Fibroblast of skin of left quadriceps (primary cell): ENCODE measurements around the gene TMEM203.
A peak's percentile ranks its signal among the peaks of the same experiment; 100 is the strongest.

Experiments used
- DNase-seq, 2 experiments: peaks; one replicate each; pipeline ENCODE4 v3.0.0-alpha.2; 2013; ENCODE audit warnings: low read depth in 2 of 2

The TMEM203 gene

DNA sequence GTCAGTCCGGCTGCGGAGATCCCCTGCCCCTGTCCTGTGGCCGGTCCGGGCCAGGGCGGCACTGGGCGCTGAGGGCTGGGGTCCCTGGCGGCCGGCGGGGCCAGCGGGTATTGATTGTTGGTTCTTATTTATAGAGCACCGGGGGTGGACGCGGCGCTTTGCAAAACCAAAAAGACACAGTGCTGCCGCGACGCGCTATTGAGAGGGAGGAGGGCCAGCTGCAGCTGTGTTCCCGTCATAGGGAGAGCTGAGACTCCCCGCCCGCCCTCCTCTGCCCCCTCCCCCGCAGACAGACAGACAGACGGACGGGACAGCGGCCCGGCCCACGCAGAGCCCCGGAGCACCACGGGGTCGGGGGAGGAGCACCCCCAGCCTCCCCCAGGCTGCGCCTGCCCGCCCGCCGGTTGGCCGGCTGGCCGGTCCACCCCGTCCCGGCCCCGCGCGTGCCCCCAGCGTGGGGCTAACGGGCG, 38.1 kb downstream of the TMEM203 start:
- no peak for DNase-seq

- DNase-seq: no peak
Measured at GRCh38 chr9:137166380-137167229, 38.8 kb downstream of the TMEM203 start.

DNA sequence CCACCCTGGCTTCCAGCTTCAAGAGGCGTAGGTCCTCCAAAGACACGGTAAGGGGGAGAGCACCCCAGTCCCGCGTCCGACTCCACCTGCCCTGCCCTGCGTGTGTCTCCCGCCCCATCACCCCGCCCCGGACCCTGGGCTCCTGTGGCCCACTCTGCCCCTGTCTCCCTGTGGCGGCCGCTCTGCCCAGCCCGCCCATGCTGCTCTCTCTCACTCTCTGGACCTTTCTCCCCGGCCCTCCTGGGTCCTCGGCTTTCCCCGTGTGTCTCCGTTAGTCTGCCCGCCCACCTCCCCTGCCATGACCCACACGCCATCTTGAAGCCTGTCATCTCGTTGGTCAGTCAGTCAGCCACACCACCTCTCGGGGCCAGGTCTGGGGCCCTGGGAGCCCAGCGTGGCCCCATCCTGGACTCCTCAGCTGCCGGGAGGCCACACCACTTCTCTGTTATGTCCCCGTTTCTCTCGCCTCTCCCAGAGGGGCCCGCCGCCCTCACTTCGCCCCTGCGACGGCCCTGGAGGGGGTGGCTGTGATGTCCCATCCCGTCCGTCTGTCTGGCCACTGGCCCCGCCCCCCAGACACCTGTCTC, 40.1 kb downstream of the TMEM203 start:
- DNase-seq: no peak

DNA sequence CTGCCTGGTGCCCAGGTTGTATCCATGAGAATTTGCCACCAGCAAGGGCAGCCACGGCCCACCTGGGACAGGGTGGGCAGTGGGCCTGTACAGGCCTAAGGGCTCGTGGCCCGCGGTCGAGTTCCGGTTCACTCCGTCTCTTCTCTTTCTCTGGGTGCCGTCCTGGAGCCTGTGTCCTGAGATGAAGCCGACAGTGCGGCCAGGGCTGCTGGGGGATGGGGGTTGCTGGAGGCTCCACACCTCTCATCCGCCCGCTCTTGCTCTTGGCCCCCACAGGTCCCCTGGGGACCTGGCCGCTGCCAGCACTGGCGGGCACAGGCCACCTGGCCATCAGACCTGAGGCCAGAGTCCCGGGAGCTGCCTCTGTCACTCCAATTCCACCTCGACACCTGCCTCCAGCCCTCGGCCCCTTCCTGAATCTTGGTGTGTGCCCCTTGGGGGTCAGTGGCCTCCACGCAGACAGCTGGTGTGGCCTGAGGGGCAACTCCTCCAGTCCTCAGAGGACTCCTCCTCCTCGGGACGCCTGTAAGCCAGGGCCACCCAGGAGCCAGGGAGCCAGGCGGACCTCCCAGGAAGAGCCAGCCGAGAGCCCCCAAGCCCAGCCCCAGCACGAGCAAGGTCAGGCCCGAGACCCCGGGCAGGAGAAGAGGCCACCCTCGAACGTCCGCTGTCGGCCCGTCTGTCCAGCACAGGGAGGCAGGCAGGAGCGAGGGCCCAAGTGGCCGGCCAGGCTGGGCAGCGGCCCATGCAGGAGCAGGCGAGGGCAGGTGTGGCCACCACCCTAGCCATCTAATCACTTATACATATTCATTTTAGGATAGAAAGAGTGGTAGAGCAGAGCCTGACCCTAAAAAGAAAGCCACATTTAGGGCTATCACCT, 40.8 kb downstream of the TMEM203 start:
- no peak for DNase-seq

DNA sequence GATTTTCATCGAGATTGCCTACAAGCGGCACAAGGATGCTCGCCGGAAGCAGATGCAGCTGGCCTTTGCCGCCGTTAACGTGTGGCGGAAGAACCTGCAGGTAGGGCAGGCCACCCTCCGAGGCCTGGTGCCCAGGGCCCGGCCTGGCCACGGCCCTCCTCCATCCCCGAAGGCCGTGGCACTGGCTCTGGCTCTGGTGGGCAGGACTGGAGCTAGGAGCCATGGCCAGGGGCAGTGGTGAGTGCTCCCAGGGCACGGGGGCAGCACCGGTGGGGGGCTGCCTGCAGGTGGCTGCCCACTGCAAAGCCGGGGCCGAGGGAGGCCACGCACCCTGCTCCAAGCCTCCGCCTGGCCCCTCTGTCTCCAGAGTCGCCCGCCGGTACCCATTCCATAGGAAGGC, 41.6 kb downstream of the TMEM203 start:
- DNase-seq: no peak

DNA sequence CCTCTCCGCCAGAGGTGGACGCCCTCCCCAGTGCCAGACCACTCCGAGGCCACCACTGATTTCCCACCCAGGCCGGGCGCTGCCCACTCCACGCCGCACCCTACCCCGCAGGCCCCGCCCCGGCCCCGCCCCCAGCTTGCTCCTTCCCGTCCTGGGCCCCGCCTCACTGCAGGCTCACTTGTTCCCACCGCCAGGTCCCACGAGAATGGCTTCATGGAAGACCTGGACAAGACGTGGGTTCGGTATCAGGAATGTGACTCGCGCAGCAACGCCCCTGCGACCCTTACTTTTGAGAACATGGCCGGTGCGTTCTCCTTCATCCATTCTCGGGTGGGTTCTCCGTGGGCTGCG, 42.1 kb downstream of the TMEM203 start:
- DNase-seq: no peak

GRCh38 chr9:137162505-137163364, 42.7 kb downstream of the TMEM203 start:
- no peak for DNase-seq

DNA sequence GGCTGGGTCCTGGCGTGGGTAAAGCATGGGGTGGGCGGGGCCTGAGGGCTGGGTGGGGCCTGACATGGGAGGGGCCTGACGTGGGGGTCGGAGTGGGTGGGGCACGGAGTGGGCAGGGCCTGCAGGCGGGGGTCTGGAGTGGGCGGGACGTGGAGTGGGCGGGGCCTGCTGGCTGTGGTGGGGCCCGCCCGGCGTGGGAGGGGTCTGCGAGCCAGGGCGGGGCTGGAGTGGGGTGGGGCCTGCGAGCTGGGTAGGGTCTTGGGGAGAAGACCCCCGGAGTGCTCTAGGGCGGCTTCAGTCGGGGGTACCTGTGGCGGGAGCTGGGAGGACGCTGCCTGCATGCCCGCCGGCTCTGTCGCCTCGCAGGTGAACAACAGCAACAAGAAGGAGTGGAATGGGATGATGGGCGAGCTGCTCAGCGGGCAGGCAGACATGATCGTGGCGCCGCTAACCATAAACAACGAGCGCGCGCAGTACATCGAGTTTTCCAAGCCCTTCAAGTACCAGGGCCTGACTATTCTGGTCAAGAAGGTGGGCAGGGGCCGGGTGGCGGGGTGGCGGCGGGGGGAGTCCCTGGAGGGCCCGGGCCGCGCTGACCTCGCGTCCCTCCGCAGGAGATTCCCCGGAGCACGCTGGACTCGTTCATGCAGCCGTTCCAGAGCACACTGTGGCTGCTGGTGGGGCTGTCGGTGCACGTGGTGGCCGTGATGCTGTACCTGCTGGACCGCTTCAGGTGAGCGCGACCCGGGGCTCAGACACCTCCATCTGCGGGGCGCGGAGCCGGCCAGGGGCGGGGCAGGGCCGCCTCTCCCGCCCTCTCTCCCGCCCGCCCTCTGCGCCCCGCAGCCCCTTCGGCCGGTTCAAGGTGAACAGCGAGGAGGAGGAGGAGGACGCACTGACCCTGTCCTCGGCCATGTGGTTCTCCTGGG, 43.6 kb downstream of the TMEM203 start:
- DNase-seq: no peak

DNA sequence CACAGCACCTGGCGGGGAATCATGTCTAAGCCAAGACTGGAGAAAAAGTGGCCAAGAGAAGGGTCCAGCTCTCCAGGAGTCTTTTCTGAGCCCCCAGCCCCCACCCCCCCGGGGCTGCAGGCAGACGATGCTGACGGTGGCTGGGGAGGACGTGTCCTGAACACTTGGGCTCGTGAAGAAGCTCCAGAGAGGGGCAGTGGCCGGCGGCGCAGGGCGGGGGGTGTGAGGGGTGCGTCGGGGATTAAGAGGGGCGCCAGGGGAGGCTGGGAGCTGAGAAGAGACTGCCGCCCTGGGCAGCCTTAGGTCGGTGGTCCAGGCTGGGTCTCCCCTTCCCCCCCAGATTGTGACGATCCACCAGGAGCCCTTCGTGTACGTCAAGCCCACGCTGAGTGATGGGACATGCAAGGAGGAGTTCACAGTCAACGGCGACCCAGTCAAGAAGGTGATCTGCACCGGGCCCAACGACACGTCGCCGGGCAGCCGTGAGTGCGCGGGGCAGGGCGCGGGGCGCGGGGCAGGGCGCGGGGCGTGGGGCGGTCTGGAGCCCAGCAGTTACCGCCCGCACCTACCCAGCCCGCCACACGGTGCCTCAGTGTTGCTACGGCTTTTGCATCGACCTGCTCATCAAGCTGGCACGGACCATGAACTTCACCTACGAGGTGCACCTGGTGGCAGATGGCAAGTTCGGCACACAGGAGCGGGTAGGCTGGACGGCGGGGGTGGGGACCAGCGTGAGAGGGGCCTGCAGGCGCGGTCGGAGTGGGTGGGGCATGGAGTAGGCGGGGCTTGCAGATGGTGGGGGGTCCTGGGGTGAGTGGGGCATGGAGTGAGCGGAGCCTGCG, 44.5 kb downstream of the TMEM203 start:
- DNase-seq: no peak

DNA sequence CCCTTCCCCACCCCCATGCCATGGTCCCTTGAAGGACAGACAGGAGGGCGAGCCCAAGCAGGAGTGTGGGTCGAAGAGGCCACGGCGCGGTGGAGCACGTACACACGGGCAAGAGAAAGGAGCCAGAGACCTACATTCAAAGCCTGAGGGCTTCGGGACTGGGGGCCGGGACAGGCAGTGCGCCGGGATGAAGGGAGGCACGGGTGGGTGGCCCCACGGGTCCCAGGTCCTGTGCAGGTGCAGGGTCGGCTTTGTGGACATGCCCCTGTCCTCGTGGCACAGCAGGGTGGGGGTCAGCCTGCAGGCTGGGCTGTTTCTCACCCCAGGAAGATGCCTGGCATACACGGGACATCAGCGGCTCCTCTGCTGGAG, 45.4 kb downstream of the TMEM203 start:
- no peak for DNase-seq

- DNase-seq: no peak
Measured at GRCh38 chr9:137159105-137160053, 46.1 kb downstream of the TMEM203 start.

DNA sequence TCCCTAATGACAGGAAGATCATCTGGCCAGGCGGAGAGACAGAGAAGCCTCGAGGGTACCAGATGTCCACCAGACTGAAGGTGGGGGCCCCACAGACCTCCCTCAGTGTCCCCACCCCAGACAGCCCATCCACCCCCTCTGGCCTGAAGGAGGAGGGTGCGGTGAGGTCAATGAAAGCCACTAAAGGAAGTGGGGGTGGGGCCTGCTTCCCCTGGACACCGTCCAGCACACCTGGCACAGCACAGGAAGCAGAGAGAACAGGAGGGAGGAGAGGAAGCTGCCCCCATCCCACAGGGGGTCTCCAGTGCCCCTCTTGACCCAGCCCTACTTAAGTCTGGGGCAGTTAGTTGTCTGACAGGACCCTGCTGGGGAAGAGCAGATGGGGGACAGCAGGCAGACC, 46.8 kb downstream of the TMEM203 start:
- DNase-seq: no peak

DNA sequence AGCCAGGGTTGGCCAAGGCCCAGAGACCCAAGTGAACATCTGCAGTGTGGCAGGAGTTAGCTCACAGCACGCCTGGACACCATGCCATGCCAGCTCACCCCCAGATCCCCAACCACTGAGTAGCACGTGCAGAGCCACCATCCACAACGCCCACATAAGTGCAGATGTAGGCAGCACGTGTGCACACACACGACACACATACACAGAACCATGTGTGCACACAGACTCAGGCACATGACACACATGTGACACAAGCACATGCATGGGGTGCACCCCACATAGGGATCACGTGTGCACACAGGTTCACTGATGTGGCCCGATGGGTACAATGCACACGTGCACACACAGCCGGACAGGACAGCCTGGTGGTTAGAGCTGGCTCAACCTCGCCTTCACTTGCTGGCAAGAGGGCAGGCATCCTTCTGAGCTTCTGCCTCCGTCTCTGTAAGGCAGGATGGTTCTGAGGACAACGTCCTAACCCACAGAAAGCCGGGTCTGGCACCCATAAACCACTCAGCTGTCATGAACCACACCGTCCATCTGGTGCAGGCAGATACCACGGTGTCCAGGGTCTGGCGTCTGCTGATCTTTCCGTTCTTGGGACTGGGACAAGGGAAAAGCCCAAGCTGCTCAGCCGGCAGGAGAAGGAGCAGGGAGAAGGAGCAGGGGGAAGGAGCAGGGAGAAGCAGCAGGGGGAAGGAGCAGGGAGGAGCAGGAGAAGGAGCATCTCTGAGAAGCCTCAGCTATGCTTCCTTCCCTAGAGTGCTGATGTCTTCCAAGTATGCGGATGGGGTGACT, 47.6 kb downstream of the TMEM203 start:
- no peak for DNase-seq

GRCh38 chr9:137156567-137157375, 48.7 kb downstream of the TMEM203 start:
- DNase-seq: peak in 1 of 2 experiments; percentile 6
